ENCODE data around the gene ADGRL3.
A peak's percentile ranks its signal among the peaks of the same experiment; 100 is the strongest.

Gene ADGRL3

GRCh38 chr4:61770456-61770855 is 570.3 kb downstream of the ADGRL3 start:
- H3K9me3 ChIP-seq (ENCODE audit: severe bottlenecking), result no peaks in the 10 kb centered on the region

GRCh38 chr4:61771056-61771455 is 570.9 kb downstream of the ADGRL3 start:
- ATAC-seq (ENCODE audit: low read depth) (no peak), DNase-seq (ENCODE audit: low spot score) (no peak)
- H3K4me3 ChIP-seq (ENCODE audit: severe bottlenecking), result no peak overlapping the region
- no peaks in the 10 kb centered on the region for H3K36me3 ChIP-seq (ENCODE audit: low read depth)
- TF ChIP-seq CTCF (IDR thresholded peaks at IDR 0.05; ENCODE audit: poor library complexity, severe bottlenecking), result no peak
- no peaks in the 10 kb centered on the region for H3K27me3 ChIP-seq (ENCODE audit: insufficient read depth, poor library complexity, severe bottlenecking)
- peaks cover 9% of the 10 kb centered on the region for H3K4me1 ChIP-seq (ENCODE audit: insufficient read depth, poor library complexity, severe bottlenecking)
- no peaks in the 10 kb centered on the region for H3K9me3 ChIP-seq (ENCODE audit: severe bottlenecking)
- H3K27ac ChIP-seq (ENCODE audit: poor library complexity, severe bottlenecking), result no peak overlapping the region

More at GRCh38 chr4:61770456-61770855, 570.3 kb downstream of the ADGRL3 start:
- Histone ChIP-seq H3K4me1 (ENCODE audit: insufficient read depth, poor library complexity, severe bottlenecking) (peaks cover 9% of the 10 kb centered on the region), H3K4me3 (ENCODE audit: severe bottlenecking) (no peak overlapping the region), H3K27ac (ENCODE audit: poor library complexity, severe bottlenecking) (no peak overlapping the region), H3K36me3 (ENCODE audit: low read depth) (no peaks in the 10 kb centered on the region), H3K27me3 (ENCODE audit: insufficient read depth, poor library complexity, severe bottlenecking) (no peaks in the 10 kb centered on the region)
- ATAC-seq (ENCODE audit: low read depth), result no peak
- no peak for DNase-seq (ENCODE audit: low spot score)
- TF ChIP-seq CTCF (IDR thresholded peaks at IDR 0.05; ENCODE audit: poor library complexity, severe bottlenecking), result no peak

- no peaks in the 10 kb centered on the region for H3K36me3 ChIP-seq (ENCODE audit: low read depth)
- no peak for TF ChIP-seq CTCF (IDR thresholded peaks at IDR 0.05; ENCODE audit: poor library complexity, severe bottlenecking)
- ATAC-seq (ENCODE audit: low read depth) (peak; percentile 100), DNase-seq (ENCODE audit: low spot score) (no peak)
- H3K27me3 ChIP-seq (ENCODE audit: insufficient read depth, poor library complexity, severe bottlenecking), result no peaks in the 10 kb centered on the region
- H3K27ac ChIP-seq (ENCODE audit: poor library complexity, severe bottlenecking), result peak overlapping the region; percentile 3
- no peak overlapping the region for H3K4me3 ChIP-seq (ENCODE audit: severe bottlenecking)
- peaks cover 9% of the 10 kb centered on the region for H3K4me1 ChIP-seq (ENCODE audit: insufficient read depth, poor library complexity, severe bottlenecking)
- H3K9me3 ChIP-seq (ENCODE audit: severe bottlenecking), result no peaks in the 10 kb centered on the region
These were observed 572.0 kb downstream of the ADGRL3 start for GRCh38 chr4:61772126-61772525.

- Histone ChIP-seq H3K27ac (ENCODE audit: poor library complexity, severe bottlenecking) (no peak overlapping the region), H3K9me3 (ENCODE audit: severe bottlenecking) (no peaks in the 10 kb centered on the region), H3K4me3 (ENCODE audit: severe bottlenecking) (no peak overlapping the region), H3K4me1 (ENCODE audit: insufficient read depth, poor library complexity, severe bottlenecking) (peaks cover 9% of the 10 kb centered on the region), H3K27me3 (ENCODE audit: insufficient read depth, poor library complexity, severe bottlenecking) (no peaks in the 10 kb centered on the region), H3K36me3 (ENCODE audit: low read depth) (no peaks in the 10 kb centered on the region)
- TF ChIP-seq CTCF (IDR thresholded peaks at IDR 0.05; ENCODE audit: poor library complexity, severe bottlenecking), result no peak
- DNase-seq (ENCODE audit: low spot score) (no peak), ATAC-seq (ENCODE audit: low read depth) (no peak)
These were observed 573.6 kb downstream of the ADGRL3 start for GRCh38 chr4:61773655-61774245.

GRCh38 chr4:61782133-61782532 is 582.0 kb downstream of the ADGRL3 start:
- H3K4me1 ChIP-seq (ENCODE audit: insufficient read depth, poor library complexity, severe bottlenecking), result no peaks in the 10 kb centered on the region
- H3K9me3 ChIP-seq (ENCODE audit: severe bottlenecking), result no peaks in the 10 kb centered on the region
- no peak for ATAC-seq (ENCODE audit: low read depth)
- H3K27ac ChIP-seq (ENCODE audit: poor library complexity, severe bottlenecking), result no peak overlapping the region
- DNase-seq (ENCODE audit: low spot score), result no peak
- H3K4me3 ChIP-seq (ENCODE audit: severe bottlenecking), result no peak overlapping the region
- H3K36me3 ChIP-seq (ENCODE audit: low read depth), result no peaks in the 10 kb centered on the region
- no peaks in the 10 kb centered on the region for H3K27me3 ChIP-seq (ENCODE audit: insufficient read depth, poor library complexity, severe bottlenecking)
- no peak for TF ChIP-seq CTCF (IDR thresholded peaks at IDR 0.05; ENCODE audit: poor library complexity, severe bottlenecking)

All from RWPE2 (cell line).